Activated T-helper 9 cell treated with anti-CD3 and anti-CD28 coated beads, Interleukin-2, amount 50 U/mL, for 16 hours (primary cell): ENCODE results near the gene NPIPB2.
"Not testable (repeated sequence)": the region's sequence is repeated elsewhere in the genome, so short reads cannot be mapped to it uniquely, and the experiment has no call there.

Experiments
- DNase-seq: peaks from one replicate; pipeline ENCODE4 v3.0.0-alpha.2; 2020; ENCODE audit warnings: low read depth

NPIPB2 gene

GRCh38 chr16:11941945-11942344, at the start of gene NPIPB2:
NPIPB2 (minus strand) TSS chr16:11942045; CDS start chr16:11942045, 0 bp downstream.
- not testable (repeated sequence) for DNase-seq

GRCh38 chr16:11990702-11991390, 49.0 kb upstream of the NPIPB2 start:
- DNase-seq, result no peak

DNA sequence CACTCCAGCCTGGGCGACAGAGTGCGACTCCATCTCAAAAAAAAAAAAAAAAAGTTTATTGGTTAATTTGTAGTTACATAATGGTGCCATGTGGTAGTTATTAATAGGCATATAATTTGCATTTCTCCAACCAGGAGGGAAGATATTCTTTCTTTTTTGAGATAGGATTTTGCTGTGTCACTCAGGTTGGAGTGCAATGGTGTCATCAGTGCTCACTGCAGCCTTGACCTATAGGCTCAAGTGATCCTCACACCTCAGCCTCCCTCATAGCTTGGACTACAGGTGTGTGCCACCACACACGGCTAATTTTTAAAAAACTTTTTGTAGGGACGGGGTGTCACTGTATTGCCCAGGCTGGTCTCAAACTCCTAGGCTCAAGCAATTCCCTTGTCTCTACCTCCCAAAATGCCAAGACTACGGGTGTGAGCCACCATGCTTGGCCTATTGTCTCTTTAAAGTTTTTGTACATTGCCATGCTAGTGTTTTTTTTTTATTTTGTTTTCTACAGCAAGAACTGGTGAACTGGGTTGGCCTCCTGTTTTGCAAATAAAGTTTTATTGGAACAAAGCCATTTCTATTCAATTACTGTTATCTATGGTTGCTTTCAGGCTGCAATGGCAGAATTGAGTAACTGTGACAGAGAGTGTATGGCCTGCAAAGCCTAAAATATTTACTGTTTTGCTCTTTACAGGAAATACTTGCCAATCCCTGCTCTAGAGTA, 46.6 kb upstream of the NPIPB2 start:
- no peak for DNase-seq

- no peak for DNase-seq
Measured at GRCh38 chr16:11986521-11987057, 44.7 kb upstream of the NPIPB2 start.

GRCh38 chr16:11985250-11985649, 43.4 kb upstream of the NPIPB2 start:
- no peak for DNase-seq

DNA sequence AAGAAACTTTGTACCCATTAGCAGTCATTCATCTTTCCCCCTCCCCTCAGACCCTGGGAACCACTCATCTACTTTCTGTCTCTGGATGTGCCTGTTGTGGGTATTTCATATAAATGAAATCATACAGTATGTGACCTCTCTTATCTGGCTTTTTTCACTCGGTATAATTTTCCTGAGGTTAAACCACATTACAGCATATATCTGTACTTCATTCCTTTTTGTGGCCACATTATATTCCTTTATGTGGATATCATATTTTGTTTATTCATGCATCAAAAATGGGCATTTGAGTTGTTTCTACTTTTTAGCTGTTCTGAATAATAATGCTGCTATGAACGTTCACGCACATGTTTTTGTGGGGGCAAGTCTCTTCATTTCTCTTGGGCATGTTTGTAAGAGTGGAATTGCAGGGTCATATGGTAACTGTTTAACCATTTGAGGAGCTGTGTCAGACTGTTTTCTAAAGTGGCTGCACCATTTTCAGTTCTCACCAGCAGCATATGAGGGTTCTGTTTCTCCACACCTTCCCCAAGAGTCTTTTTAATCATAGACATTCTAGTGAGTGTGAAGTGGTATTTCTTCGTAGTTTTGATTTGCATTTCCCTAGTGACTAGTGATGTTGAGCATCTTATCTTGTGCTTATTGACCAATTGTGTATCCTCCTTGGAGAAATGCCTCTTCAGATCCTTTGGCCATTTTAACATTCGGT, 38.4 kb upstream of the NPIPB2 start:
- DNase-seq, result no peak

DNA sequence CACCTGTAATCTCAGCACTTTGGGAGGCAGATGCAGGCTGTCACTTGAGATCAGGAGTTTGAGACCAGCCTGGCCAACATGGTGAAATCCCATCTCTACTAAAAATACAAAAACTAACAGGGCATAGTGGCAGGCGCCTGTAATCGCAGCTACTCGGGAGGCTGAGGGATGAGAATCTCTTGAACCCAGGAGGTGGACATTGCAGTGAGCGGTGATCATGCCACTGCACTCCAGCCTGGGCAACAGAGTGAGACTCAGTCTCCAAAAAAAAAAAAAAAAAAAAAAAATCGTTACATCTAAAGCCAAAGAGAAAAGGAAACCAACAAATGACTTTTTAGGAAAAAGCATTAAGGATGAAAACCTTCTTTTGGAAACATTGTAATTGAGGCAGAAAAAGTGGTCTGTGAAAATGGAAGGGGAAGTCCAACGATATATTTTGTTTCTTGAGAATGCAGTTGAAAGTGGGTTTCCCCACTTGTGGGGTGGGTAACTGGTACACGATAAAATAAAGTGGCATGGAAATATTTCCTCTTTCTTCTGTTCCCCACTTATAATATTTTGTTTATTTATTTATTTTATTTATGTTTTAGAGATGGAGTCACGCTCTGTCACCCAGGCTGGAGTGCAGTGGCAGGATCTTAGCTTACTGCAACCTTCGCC, 37.3 kb upstream of the NPIPB2 start:
- DNase-seq, result no peak

- DNase-seq, result no peak
Measured at GRCh38 chr16:11978080-11978479, 36.2 kb upstream of the NPIPB2 start.

- no peak for DNase-seq
Measured at GRCh38 chr16:11977376-11978041, 35.7 kb upstream of the NPIPB2 start.

DNA sequence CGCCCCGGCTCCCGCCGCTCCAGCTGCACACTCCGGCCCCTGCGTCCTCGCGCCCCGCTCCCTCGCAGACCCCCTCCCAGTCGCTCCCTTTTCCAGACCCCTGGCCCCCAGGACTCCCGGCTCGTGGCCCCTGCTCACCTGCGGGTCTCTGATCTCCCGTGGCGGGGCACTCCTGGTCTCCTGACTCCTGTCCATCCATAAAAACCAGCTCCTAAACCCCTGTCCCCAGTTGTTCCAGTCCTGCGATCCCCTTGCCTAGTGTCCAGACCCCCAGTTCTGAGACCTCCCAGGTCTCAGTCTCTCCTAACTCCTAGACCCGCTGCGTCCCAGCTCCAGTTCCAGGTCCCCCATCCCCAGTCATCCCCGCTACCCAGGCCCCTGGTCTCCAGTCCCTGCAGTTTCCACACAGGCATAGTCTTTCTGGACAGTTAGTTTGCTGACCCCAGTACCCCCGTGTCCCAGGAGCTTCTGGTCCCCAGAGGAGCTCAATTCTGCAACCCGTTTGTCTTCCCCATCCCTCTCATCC, 35.1 kb upstream of the NPIPB2 start:
- DNase-seq, result no peak

DNA sequence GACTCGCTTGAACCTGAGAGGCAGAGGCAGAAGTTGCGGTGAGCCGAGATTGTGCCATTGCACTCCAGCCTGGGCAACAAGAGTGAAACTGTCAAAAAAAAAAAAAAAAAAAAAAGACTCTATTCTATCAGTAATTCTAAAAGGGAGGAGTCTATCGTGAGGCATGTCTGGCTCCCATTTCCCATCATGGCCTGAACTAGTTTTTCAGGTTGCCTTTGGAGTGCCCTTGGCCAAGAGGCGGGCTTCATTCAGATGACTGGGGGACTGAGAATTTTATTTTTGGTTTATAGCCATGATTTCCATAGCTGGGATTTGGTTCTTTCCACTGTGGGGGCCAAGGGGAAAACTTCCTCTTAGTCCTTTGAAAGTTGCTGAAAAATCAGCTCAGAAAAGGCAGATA, 31.2 kb upstream of the NPIPB2 start:
- DNase-seq, result no peak

- no peak for DNase-seq
Measured at GRCh38 chr16:11972128-11972527, 30.3 kb upstream of the NPIPB2 start.

GRCh38 chr16:11970292-11970691, 28.4 kb upstream of the NPIPB2 start:
- DNase-seq, result not testable (repeated sequence)

- no peak for DNase-seq
Measured at GRCh38 chr16:11968577-11968976, 26.7 kb upstream of the NPIPB2 start.

DNA sequence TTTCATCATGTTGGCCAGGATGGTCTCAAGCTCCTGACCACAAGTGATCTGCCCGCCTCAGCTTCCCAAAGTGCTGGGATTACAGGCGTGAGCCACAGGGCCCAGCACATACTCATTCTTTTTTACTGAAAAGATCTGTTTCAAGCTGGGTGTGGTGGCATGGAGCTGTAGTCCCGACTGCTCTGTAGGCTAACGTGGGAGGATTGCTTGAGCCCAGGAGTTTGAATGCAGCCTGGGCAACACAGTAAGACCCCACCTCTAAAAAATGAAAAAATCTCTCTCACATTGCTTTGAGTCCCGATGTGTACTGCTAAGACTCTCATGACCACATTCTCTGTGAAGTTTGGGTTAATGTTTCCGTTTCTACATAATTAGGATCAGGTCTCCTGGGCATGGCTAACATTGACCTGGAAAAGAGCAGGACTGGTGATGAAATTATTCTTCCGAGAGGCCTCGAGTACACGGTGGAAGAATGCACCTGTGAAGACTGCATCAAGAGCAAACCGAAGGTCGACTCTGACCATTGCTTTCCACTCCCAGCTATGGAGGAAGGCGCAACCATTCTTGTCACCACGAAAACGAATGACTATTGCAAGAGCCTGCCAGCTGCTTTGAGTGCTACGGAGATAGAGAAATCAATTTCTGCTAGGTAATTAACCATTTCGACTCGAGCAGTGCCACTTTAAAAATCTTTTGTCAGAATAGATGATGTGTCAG, 25.5 kb upstream of the NPIPB2 start:
- DNase-seq, result no peak

DNA sequence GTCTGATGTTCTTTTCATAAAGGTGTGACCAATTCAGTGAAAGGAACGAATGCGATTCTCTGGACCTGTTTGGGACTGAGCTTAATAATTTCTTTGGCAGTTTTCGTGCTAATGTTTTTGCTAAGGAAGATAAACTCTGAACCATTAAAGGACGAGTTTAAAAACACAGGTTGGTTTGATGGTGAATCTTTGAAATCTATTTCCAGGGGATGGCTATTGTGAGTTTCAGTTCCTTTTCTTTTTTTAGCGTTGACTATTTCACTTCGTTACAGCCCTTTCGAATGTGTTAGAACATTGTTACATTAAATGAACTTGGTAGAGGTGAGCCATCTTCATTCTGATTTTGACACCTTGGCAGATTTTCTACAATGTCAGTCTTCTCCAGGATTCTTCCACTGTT, 24.3 kb upstream of the NPIPB2 start:
- no peak for DNase-seq

- DNase-seq, result no peak
Measured at GRCh38 chr16:11964761-11965551, 23.1 kb upstream of the NPIPB2 start, which contains the start of gene TNFRSF17. TNFRSF17 (plus strand) TSS chr16:11965210; CDS start chr16:11965325, 115 bp downstream.

GRCh38 chr16:11963706-11964105, 21.9 kb upstream of the NPIPB2 start:
- DNase-seq, result no peak

DNA sequence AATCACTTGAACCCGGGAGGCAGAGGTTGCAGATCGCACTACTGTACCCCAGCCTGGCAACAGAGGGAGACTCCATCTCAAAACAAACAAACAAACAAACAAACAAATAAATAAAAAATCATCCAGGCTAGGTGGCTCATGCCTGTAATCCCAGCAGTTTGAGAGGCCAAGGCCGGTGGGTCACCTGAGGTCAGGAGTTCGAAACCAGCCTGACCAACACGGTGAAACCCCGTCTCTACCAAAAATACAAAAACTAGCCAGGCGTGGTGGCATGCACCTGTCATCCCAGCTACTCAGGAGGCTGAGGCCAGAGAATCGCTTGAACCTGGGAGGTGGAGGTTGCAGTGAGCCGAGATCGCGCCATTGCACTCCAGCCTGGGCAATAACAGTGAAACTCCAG, 21.1 kb upstream of the NPIPB2 start:
- not testable (repeated sequence) for DNase-seq

DNA sequence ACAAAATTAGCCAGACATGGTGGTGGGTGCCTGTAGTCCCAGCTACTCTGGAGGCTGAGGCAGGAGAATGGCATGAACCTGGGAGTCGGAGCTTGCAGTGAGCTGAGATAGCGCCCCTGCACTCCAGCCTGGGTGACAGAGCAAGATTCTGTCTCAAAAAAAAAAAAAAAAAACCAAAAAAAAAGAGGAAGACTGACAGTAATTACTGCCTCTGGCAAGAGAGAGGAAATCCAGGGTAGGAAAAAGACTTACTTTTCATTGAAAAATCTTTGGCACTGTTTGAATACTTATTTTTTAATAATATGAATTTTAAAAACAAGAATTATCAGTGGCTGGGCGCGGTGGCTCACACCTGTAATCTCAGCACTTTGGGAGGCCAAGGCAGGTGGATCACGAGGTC, 20.6 kb upstream of the NPIPB2 start:
- DNase-seq, result not testable (repeated sequence)
